ENCODE results near the gene SLC38A11.

Gene SLC38A11

DNA sequence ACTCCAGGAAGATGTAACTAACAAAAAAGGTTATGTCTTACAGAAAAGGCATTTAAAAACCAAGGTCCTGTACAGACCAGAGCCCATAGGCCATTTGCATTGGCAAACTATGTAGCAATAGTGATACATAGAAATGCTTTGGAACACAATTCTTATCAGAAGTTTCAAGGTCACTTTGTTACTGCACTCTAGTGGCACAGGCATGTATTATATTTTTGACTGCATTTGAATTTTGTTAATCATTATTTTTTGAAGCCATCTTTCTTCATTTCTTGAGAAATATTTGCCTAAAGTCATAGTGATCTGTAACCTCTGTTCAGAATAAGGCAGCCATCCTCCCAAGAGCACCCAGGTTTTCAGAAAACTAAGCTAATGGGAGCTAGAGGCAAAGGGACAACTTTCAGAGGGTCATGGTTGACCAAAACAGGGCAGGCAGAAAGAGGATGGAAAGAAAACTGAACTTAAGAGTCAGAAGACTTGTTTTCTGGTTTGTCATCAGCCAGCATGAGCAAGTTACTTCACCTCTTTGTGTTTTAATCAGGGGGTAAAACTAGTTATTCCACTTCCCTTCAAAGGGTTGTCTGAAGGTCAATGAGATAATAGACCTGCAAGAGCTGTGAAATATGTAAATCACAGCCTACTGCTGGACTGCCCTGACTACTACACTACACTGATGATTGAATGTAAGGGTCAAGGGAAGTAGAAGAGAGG lies 41.5 kb downstream of the SLC38A11 start:
- no peak for DNase-seq

DNA sequence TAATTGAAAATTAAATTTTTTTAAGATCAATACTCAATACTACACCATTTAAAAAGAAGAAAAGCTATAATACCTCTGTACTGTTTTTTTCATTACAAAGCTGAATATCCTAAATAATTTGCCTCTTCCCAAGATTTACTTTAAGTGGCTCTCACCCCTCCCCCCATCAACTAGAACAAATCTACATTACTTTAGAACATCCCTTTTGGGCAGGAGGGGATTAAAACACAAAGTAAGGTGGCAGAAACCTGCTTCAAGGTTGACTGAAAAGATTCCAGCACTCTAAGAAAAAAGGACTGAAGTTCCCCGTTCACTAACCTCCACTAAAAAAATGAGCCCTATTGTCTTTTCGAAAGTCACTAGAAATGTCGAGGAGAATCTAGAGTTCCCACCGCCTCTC lies 42.3 kb downstream of the SLC38A11 start:
- DNase-seq, result no peak

DNA sequence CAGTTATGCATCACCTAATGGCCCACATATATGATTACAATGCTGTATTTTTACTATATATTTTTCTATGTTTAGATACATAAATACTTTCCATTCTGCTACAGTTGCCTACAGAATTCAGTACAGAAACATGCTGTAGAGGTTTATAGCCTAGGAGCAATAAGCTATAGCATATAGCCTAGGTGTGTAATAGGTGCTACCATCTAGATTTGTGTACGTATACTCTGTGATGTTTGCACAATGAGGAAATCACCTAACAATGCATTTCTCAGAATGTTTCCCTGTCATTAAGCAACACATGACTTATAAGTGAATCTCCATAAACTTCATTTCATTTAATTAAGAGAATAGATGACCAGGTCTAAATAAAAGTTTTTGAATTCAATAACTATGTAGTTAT lies 43.5 kb downstream of the SLC38A11 start:
- DNase-seq, result no peak

DNA sequence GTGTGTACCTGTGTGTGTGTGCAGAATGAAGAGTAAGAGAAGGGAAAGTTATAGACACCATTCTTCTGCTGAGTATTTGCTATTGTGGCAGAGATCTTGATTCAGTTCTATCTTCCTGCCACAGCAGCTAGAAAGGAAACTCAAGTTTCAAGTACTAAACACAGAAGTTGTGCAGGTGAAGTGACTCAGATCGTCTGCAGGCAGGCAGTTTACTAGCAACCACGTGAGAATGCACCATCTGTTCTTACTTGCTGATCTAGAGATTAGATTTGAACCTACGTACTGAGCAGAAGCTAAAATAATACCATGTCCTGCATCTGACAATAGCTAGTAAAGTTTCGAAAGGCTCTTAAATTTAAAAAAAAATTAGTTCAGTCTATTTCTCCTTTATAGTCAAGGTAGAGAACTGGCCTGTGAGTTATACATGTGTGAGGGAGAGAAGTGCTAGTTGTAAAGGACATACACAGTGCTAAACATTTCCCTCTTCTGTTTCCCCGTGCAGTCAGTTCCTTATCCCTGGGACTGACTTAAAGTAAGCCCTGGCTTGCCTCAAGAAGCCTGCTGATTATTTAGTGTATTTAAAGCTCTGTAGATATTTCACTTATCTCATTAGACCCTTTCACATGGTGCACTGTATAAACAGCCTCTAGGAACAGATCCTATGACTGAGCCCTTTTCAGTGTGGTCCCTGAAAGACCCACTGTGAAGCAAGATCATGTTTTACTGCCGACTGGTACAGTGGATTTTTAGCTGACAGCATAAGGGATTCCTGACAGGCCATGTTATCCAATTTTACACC lies 45.0 kb downstream of the SLC38A11 start:
- DNase-seq, result no peak

DNA sequence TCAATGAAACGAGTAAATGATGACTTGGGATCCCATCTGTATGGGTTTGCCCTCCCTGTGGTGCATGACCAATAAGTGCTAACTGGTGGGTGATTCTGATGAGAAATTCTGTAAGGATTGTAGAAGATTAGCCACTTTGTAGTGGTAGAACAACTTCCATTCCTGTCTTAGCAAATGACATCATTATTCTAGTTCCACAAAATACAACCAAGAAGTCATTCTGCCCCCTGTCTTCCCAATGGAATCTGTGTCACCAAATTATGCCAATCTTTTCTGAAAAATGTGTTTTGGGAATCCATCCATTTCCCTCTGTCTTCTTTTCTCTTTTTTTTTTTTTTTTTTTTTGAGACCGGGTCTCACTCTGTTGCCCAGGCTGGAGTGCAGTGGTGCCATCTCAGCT lies 48.4 kb downstream of the SLC38A11 start:
- no peak for DNase-seq

DNA sequence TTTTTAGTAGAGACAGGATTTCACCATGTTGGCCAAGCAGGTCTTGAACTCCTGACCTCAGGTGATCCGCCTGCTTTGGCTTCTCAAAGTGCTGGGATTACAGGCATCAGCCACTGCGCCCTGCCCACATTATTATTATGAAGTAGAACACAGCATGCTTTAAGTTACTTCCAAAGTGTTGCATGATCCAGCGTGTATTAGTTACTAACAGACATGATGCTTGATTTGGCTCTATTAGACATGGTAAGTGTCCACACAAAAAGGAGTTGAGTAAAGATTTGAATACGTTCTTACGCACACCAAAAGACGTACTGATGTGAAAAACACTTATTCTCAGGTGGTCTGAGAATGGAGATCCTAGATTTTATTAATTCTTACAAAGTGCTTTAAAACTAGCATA lies 50.0 kb downstream of the SLC38A11 start:
- DNase-seq, result no peak

DNA sequence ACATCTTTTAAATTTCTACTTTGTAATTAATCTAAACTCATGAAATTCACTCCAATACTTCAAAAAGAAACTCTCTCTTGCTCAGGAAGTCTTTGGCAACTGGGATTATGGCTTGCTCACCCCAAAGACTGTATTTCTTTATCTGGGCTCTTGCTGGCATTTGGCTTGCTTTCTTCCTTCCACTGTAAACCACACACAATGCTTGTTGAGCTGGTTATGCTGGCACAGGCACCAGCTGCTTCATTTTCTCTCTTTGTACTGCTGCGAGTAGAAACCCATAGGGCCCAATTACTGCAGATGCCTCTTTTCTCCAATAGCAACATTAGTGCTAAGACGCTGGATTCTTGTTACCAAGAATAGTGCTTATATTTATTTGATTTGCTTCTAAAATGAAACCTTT lies 51.4 kb downstream of the SLC38A11 start:
- DNase-seq, result no peak

DNA sequence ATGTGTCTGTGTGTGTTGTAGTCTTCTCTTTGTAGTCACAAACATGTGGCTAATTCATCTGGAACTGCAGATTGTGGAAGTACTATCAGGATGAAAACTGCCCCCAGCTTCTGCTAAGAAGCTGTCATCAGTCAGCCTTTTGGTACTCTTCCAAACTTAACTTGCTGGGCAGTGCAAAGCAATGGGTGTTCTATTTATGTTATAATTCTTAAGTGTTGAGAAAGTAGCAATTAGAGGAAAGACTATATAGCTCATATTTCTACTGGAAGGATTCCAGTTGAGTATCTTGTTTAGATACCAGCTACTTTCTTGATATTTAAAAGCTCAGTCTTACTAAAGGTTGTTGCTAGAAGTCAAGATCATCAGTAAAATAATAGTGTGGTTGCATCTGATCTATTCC lies 52.1 kb downstream of the SLC38A11 start:
- DNase-seq, result no peak

DNA sequence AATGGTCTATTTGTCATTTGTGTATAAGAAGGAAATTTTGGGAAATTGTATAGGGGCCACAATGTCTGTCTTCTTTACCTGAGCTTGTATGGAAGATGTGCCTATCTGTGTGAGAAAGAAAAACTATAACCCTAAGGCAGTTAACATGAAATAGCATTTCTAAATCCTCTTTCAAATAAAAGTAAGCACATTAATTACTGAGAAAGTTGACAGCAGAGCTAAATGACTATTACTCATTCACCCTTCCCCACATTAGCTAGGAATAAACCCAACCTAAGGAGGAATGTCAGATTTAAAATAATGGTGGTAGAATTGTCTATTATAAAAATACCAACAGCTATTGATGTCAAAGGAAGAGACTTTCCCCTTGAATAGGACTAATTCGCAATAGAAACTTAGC lies 56.2 kb downstream of the SLC38A11 start:
- DNase-seq, result no peak

DNA sequence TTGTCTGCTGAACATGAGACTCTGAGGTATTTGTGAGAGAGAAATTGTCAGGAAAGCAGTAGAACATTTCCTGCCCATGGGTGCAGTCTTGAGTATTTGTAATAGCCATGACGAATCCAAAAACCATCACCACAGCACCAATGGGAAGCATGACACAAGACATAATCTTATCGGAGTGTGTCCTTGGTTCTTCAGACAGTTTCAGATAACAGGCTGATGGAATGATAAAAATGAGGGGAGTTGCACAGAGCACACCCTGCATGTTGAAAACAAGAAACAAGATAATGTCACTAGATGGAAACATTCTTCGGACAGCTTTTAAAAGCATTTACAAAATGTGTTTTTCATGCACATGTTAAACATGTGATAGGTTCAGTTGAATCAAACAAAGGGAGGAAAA lies 56.9 kb downstream of the SLC38A11 start:
- DNase-seq, result no peak

DNA sequence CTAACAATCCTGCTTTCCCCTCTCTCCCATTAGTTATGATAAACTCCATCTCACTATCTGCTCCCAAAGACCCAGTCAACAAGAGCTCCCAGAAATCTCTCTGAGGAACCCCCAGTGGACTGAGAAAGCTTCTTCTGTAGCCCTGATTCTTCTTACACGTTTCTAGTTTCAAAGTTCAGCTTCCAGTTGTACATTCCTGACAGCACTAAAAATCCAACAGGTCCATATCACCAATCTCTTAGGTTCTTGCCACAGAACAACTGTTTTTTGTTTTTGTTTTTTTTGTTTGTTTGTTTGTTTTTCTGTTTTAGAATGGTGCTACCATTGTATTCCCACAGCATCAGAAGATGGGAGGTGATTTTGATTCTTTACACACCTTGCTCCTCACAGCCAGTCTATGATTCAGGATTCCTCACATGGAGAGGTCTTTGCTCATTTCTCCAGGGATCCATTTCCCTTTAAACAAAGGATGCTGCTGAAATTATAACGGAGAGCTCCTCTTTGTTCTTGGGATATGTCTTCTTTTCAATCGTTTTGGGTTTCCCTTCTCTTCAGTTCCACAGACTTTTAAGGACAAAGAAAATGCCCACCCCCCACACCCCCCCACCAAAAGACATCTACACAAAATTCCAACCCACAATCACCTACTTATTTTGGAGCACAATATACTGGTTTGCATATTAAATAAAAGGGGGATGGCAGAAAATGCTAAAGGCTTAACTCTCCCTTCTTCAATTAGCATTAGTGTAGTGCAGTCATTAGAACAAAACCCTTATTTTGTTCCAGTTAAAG lies 57.7 kb downstream of the SLC38A11 start:
- DNase-seq, result no peak

DNA sequence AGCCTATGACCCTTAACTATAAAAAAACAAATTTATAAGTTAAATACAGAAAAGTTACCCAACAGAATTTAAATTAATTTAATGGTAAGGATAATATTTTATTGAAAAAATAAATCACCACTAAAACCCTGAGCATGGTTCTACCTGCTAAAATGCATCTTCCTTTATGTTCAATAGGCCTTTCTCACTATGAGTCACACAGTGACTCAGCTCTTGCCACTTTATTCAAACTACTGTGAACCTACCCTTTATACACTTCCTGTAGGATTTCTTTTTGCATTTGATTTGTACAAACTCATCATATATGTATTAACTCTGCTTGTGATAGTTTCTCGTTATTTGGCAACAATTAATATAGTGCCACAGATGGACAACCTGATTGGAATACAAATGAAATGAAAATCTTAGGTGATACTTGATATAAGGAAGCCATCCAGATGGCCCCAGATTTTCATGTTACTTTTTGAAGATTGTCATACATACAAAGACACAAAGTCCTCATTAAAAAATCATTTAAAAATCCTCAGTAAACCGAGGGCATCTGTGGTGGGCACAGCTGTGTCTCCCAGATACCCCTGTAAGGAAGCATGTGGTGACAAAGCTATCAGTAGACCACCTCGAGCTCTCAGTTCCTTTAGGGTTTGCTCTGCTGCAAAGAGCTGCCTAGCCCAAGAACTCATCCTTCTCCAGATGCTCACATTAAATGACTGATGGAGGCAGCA lies 58.5 kb downstream of the SLC38A11 start:
- DNase-seq, result no peak

DNA sequence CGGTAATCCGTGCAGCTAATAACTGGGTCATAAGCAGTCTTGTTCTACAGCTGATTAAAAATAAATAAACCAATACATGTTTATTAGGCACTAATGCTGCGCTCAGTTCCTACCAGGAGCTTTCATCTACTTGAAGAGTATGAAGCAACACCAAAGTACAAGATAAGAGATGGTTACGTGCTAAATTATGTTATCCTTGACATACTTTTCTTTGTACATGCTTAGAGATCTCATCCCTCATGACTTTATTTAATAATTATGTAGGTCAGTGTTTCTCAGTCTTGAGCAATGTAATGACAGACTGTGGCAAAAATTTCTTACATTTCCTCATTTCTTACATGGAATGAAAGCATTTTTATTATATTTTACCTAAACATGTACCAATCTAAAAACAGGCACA lies 59.1 kb downstream of the SLC38A11 start:
- DNase-seq, result no peak

DNA sequence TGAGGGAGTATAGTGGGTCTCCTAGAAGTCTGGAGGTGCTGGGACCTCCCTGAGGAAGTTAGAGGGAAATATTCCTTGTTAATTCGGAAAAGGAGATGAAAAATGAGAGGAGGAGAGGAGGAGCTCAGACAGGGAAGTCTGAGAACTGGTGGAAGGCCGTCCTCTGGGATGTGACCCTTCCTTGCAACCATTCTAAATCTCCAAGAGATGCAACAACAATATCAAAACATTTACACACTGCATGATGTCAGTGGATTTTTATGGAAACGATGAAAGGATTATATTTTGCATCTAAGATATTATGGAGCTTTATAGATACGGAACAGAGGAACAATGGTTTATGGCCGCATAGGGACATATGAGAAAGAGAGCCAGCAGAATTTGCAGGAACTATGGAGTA lies 63.9 kb downstream of the SLC38A11 start:
- DNase-seq, result no peak

DNA sequence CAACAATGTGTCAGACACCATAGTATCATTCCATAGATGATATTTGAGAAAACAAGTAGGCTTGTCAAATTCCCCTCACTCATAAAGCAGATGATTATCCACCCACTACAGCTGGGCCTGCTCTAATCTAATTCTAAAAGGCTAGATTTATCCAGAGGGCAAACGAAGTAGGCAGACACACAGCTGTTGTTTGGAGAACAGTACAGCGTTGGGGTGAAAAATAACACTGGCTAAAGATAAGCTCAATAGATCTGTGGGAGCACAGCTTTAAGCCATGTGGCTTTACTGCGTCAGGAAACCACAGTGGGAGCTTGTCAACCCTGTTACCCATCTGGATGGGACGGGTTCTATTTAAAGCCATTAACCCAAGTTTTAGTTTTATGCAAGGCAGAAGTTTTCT lies 64.8 kb downstream of the SLC38A11 start:
- no peak for DNase-seq

DNA sequence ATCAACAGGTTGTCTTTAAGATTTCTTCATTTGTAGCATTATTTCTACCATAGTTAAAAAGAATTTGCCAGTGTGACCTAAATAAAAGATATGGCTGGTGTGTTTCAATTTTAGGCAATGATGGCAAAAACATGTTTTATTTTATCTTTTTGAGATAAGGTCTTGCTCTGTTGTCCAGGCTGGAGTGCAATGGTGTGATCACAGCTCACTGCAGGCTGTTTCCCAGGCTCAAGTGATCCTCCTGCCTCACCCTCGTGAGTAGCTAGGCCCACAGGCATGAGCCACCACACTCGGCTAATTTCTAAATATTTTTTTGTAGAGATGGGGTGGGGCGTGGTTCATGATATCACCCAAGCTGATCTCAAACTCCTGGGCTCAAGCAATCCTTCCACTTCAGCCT lies 66.7 kb downstream of the SLC38A11 start:
- no peak for DNase-seq

DNA sequence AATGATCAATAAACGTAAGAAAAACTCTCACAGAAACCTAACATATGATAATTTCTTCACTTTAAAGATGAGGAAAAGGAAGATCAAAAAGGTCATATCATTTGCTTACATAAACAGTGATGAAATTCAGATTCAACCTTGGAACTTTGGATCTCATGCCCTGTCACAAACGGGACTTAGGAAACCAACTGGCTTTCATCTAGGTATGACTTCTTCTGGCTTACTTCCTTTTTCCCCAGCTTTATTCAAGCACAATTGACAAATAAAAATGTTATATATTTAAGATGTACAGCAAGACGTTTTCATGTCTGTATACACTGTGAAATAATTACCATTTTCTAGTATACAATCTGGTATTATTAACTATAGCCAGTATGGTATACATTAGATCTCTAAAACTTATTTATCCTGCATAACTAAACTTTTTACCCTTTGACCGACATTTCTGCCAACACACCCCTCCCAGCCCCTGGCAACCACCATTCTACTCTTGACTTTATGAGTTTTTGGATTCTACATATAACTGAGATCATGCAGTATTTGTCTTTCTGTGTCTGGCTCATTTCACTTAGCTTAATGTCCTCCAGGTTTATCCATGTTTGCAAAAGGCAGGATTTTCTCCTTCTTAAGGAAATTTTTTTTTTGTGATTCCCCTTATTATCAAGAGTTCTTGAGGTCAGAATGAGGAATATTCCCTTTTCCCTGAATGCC lies 67.7 kb downstream of the SLC38A11 start:
- no peak for DNase-seq

DNA sequence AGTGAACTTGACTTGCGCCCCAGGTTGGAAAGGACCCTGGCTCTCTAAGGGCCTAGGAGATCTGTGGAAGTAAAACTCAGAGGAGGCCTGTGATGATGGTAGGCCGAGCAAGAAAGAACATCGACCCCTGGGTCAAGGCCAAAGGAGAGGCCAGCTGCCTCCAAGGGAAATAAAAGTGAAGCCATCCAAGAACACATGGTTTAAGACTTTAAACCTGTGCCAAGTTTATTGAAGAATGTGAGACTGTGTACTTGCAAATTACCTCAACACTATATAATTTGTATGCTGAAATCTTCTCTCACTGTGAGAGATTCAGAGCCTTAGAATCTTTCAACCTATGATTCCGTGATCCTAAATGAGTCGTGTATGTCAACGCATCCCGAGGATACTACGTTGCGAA lies 73.0 kb downstream of the SLC38A11 start:
- no peak for DNase-seq

DNA sequence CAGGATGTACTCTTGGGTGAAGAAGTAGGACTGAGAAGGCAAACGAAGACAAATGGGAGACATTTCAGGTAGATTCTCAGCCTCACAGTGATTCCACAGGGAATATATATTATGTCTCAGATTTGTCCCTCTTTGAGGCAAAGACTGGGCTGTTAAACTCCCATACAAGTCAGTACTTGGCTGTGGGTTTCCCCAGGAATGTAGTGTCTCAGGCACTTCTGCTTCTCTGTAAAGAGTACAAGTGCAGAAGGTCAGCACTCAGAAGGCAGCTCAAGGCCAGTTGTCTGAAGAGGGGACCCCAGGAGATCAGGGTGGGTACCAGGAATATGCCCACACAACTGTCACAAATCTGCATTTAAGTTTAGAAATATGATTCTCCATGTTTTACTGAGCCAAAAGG lies 73.8 kb downstream of the SLC38A11 start:
- DNase-seq, result no peak

DNA sequence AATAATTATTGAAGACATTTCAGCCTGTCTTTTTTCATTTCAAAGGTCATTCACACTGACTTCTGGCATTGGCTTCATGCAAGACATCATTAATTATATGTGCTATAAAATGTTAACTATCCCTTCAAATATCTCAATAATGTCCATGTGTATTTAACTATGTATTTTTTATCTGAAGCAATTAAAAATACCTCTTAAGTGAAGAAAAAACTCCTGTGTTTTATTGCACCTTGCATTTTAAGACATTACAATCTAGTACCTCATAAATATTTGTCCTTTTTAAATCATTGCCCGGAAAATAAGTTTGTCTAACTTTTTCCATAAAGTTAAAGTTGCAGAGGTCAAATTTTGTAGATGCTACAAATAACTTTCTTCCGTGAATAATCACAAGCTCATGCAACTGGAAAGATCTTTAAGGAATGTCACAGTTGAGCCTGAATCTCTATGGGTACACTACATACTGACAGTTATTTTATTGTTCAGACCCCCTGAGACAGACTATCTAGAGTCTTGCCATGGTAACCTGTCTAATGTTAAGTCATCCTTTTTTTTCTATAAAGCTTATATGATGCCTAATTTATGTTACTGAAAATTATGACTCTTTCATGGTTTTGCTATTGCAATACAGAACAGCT lies 75.3 kb downstream of the SLC38A11 start:
- no peak for DNase-seq

DNA sequence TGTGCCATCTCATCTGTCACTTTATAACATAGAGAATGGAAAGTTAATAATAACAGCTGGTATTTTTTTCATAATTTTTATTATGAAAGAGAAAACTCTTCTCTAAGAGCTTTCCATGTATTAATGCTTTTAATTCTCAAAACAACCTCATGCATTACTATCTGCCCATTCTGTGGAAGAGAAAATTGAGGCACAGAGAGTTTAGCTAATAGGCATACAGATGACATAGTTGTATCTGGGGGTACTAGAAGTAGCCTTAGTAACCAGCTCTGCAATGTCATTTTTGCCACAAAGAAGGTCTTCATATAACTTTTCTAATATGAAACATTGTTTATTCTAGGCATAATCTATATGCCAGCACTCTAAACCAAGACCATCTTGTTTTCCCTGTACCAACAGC lies 77.4 kb downstream of the SLC38A11 start:
- DNase-seq, result no peak

DNA sequence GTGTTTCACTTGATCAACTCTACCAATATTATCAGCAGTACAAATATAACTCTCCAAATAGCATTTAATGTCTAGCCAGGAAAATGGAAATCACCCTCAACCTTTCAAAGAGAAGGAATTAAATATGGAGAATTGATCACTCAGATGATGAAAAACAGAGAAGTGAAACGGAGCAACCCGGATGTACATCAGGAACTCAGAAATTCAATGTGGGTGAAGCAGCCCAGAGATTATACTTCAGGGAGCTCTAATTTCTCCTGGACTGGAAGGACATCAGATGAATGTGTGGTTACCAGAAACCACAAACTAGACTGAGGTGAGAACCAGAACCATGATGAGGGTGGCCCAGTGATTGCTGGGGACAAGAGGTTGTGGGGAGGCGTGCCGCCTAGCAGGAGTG lies 78.2 kb downstream of the SLC38A11 start:
- no peak for DNase-seq
